ENCODE data around the gene PPIF.

PPIF gene

GRCh38 chr10:79359816-79360498 is 12.7 kb downstream of the PPIF start:
- DNase-seq (ENCODE audit: low spot score in 2 of 2) (no peak), ATAC-seq (replicated peaks; ENCODE audit: extremely low read depth, poor library complexity, severe bottlenecking) (no peak)
- Mint-ChIP-seq H3K27ac (ENCODE audit: low read depth) (no peak overlapping the region), H3K4me3 (no peak overlapping the region), H3K36me3 (ENCODE audit: insufficient read depth) (peaks cover 5% of the 10 kb centered on the region), H3K27me3 (no peaks in the 10 kb centered on the region), H3K4me1 (peaks cover 21% of the 10 kb centered on the region), H3K9me3 (no peaks in the 10 kb centered on the region)

DNA sequence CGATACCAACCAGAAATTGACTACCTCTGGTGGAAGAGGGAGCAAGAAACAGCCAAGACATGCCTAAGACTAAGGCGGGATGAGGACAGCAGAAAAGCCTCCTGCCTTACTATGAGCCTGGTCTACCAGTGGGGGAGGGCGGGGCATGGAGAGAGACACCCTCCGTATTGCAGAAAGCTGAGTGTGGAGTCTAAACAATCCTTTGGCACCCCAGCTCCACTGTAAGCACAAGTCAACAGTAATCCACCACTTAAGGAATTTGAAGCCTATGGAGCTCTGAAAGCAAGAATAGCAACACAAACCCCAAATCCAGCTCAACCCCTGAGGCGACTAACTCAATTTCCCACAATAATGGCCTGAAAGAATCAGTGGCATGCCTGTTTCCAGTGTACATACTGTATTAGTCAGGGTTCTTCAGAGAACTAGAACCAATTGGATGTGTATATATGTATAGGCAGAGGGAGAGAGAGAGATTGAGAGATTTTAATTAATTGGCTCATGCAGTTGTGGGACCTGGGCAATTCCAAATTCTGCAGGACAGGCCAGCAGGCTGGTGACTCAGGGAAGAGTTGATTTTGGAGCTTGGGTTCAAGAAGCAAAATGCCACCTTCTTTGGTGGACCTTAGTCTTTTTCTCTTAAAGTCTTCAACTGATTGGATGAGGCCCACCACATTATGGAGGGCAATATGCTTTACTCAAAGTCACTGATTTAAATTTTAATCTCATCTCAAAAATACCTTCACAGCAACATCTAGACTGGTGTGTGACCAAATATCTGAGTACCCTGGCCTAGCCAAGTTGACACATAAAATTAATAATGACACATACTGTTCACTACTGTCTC is 13.5 kb downstream of the PPIF start:
- no peaks in the 10 kb centered on the region for H3K27me3 Mint-ChIP-seq
- H3K4me1 Mint-ChIP-seq, result peaks cover 13% of the 10 kb centered on the region
- no peak overlapping the region for H3K4me3 Mint-ChIP-seq
- peak overlapping the region; percentile 26 for H3K27ac Mint-ChIP-seq (ENCODE audit: low read depth)
- DNase-seq (ENCODE audit: low spot score in 2 of 2) (no peak), ATAC-seq (replicated peaks; ENCODE audit: extremely low read depth, poor library complexity, severe bottlenecking) (no peak)
- no peaks in the 10 kb centered on the region for H3K9me3 Mint-ChIP-seq
- peaks cover 4% of the 10 kb centered on the region for H3K36me3 Mint-ChIP-seq (ENCODE audit: insufficient read depth)

GRCh38 chr10:79361726-79362397 is 14.6 kb downstream of the PPIF start:
- peak overlapping the region; percentile 26 for H3K27ac Mint-ChIP-seq (ENCODE audit: low read depth)

DNA sequence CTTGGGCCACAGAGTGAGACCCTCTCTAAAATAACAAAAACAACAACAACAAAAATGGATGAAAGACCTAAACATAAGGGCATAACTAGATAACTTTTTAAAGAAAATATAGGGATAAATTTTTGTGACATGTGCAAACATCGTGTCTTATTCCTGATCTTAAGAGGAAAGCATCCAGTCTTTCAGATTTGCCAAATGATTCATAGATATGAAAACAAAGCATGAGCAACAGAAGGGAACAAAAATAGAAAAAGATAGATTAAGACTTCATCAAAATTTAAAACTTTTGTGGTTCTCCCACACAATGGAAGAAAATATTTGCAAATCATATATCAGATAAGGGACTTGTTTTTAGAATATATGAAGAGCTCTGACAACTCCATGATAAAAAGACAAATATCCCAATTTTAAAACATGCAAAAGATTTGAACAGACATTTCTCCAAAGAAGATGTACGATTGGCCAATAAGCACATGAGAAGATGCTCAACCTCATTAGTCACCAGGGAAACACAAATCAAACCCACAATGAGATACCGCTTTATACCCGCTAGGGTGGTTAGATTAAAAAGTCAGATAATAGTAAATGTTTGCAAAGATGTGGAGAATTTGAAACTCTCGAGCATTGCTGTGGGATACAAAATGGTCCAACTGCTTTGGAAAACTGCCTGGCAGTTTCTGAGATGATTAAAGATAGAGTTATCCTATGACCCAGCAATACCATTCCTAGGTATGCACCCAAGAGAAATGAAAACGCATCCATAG is 20.3 kb downstream of the PPIF start:
- H3K36me3 Mint-ChIP-seq (ENCODE audit: insufficient read depth), result no peaks in the 10 kb centered on the region
- H3K27ac Mint-ChIP-seq (ENCODE audit: low read depth), result no peak overlapping the region
- H3K27me3 Mint-ChIP-seq, result no peaks in the 10 kb centered on the region
- H3K4me3 Mint-ChIP-seq, result no peak overlapping the region
- ATAC-seq (replicated peaks; ENCODE audit: extremely low read depth, poor library complexity, severe bottlenecking), result no peak
- no peak for DNase-seq (ENCODE audit: low spot score in 2 of 2)
- no peaks in the 10 kb centered on the region for H3K4me1 Mint-ChIP-seq
- H3K9me3 Mint-ChIP-seq, result no peaks in the 10 kb centered on the region

More at GRCh38 chr10:79361726-79362397, 14.6 kb downstream of the PPIF start:
- ATAC-seq (replicated peaks; ENCODE audit: extremely low read depth, poor library complexity, severe bottlenecking) (no peak), DNase-seq (ENCODE audit: low spot score in 2 of 2) (no peak)
- Mint-ChIP-seq H3K4me3 (no peak overlapping the region), H3K4me1 (peaks cover 11% of the 10 kb centered on the region), H3K9me3 (no peaks in the 10 kb centered on the region), H3K27me3 (no peaks in the 10 kb centered on the region), H3K36me3 (ENCODE audit: insufficient read depth) (peaks cover 4% of the 10 kb centered on the region)

GRCh38 chr10:79372871-79373270 is 25.6 kb downstream of the PPIF start:
- Mint-ChIP-seq H3K9me3 (no peaks in the 10 kb centered on the region), H3K4me3 (no peak overlapping the region), H3K36me3 (ENCODE audit: insufficient read depth) (peaks cover 3% of the 10 kb centered on the region)

GRCh38 chr10:79374312-79375191 is 27.3 kb downstream of the PPIF start:
- Mint-ChIP-seq H3K27ac (ENCODE audit: low read depth) (no peak overlapping the region), H3K27me3 (no peaks in the 10 kb centered on the region), H3K36me3 (ENCODE audit: insufficient read depth) (peaks cover 3% of the 10 kb centered on the region), H3K4me3 (no peak overlapping the region), H3K4me1 (peaks cover 6% of the 10 kb centered on the region), H3K9me3 (no peaks in the 10 kb centered on the region)
- DNase-seq (ENCODE audit: low spot score in 2 of 2) (peak; percentile 58 to 70), ATAC-seq (replicated peaks; ENCODE audit: extremely low read depth, poor library complexity, severe bottlenecking) (peak; percentile 43)

More at GRCh38 chr10:79372871-79373270, 25.6 kb downstream of the PPIF start:
- no peaks in the 10 kb centered on the region for H3K27me3 Mint-ChIP-seq
- peaks cover 6% of the 10 kb centered on the region for H3K4me1 Mint-ChIP-seq
- no peak overlapping the region for H3K27ac Mint-ChIP-seq (ENCODE audit: low read depth)
- no peak for DNase-seq (ENCODE audit: low spot score in 2 of 2)
- no peak for ATAC-seq (replicated peaks; ENCODE audit: extremely low read depth, poor library complexity, severe bottlenecking)

GRCh38 chr10:79375321-79376077 is 28.2 kb downstream of the PPIF start:
- Mint-ChIP-seq H3K27me3 (no peaks in the 10 kb centered on the region), H3K4me3 (no peak overlapping the region), H3K9me3 (no peaks in the 10 kb centered on the region), H3K4me1 (peaks cover 6% of the 10 kb centered on the region), H3K36me3 (ENCODE audit: insufficient read depth) (peaks cover 3% of the 10 kb centered on the region), H3K27ac (ENCODE audit: low read depth) (no peak overlapping the region)
- no peak for ATAC-seq (replicated peaks; ENCODE audit: extremely low read depth, poor library complexity, severe bottlenecking)
- DNase-seq (ENCODE audit: low spot score in 2 of 2), result peak in 1 of 2 donors; percentile 11

GRCh38 chr10:79376078-79376628 is 28.9 kb downstream of the PPIF start:
- Mint-ChIP-seq H3K9me3 (no peaks in the 10 kb centered on the region), H3K36me3 (ENCODE audit: insufficient read depth) (peaks cover 3% of the 10 kb centered on the region), H3K4me3 (no peak overlapping the region), H3K27me3 (no peaks in the 10 kb centered on the region), H3K4me1 (peaks cover 6% of the 10 kb centered on the region), H3K27ac (ENCODE audit: low read depth) (no peak overlapping the region)
- ATAC-seq (replicated peaks; ENCODE audit: extremely low read depth, poor library complexity, severe bottlenecking) (no peak), DNase-seq (ENCODE audit: low spot score in 2 of 2) (peak in 1 of 2 donors; percentile 4)

DNA sequence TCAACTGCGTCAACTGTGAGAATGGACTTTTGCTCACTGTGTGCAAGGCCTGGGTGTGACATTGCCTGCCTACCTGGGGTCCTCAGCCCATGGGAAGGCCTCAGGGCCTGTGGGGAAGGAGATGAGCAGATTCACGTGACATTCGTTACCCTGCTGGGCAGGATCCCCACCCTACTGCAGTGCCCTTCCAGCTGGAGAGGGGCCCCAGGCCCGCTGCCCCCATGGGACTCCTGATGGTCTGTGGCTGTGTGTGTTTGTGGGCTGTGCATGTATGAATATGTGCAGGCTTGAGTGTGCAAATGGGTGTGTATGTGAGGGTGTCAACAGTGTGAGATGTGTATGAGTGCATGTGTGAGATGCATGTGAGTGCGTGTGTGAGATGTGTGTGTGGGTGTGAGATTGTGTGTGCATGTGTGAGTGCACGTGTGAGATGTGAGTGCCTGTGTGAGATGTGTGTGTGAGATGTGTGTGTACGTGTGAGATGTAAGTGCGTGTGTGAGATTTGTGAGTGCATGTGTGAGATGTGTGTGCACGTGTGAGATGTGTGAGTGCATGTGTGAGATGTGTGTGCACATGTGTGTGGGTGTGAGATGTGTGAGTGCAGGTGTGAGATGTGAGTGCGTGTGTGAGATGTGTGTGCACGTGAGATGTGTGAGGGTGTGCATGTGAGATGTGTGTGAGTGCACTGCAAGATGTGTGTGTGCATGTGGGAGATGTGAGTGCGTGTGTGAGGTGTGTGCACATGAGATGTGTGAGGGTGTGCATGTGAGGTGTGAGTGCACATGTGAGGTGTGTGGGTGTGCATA is 29.7 kb downstream of the PPIF start:
- no peaks in the 10 kb centered on the region for H3K27me3 Mint-ChIP-seq
- H3K9me3 Mint-ChIP-seq, result no peaks in the 10 kb centered on the region
- ATAC-seq (replicated peaks; ENCODE audit: extremely low read depth, poor library complexity, severe bottlenecking) (no peak), DNase-seq (ENCODE audit: low spot score in 2 of 2) (peak in 1 of 2 donors; percentile 11)
- H3K36me3 Mint-ChIP-seq (ENCODE audit: insufficient read depth), result peaks cover 3% of the 10 kb centered on the region
- no peak overlapping the region for H3K27ac Mint-ChIP-seq (ENCODE audit: low read depth)
- H3K4me1 Mint-ChIP-seq, result peaks cover 6% of the 10 kb centered on the region
- H3K4me3 Mint-ChIP-seq, result no peak overlapping the region

- ATAC-seq (replicated peaks; ENCODE audit: extremely low read depth, poor library complexity, severe bottlenecking) (no peak), DNase-seq (ENCODE audit: low spot score in 2 of 2) (peak in 1 of 2 donors; percentile 8)
- H3K27ac Mint-ChIP-seq (ENCODE audit: low read depth), result no peak overlapping the region
- H3K9me3 Mint-ChIP-seq, result no peaks in the 10 kb centered on the region
- peaks cover 6% of the 10 kb centered on the region for H3K4me1 Mint-ChIP-seq
- H3K36me3 Mint-ChIP-seq (ENCODE audit: insufficient read depth), result peaks cover 3% of the 10 kb centered on the region
- no peaks in the 10 kb centered on the region for H3K27me3 Mint-ChIP-seq
- no peak overlapping the region for H3K4me3 Mint-ChIP-seq
Measured at GRCh38 chr10:79377557-79378382, 30.5 kb downstream of the PPIF start.

All from central memory CD8-positive, alpha-beta T cell (primary cell).